NCI-H446 treated with DMSO at 0.1 percent for 48 hours (cell line): ENCODE results near the gene CTIF.

ENCODE experiments used
- DNase-seq: peaks from one replicate; lab custom pipeline; 2025; lab: John Stamatoyannopoulos, UW

The CTIF gene

GRCh38 chr18:48732767-48733424 lies 194.1 kb downstream of the CTIF start:
- DNase-seq, result no peak

- DNase-seq, result no peak
Measured at GRCh38 chr18:48733643-48734253, 194.9 kb downstream of the CTIF start.

DNA sequence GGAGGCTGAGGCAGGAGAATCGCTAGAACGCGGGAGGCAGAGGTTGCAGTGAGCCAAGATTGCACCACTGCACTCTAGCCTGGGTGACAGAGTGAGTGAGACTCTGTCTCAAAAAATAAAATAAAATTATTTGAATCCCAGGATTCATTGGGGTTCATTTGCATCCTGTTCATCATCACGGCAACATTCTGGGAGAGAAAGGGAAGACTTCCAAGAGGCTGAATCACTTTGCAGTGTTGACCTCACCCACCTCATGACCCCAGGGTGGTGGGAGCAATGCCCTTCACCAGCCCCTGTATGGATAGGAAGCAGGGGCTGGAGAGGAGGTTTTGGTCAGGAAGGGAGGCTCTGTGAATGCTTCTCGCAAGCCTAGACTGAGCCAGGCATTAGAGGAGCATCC lies 195.6 kb downstream of the CTIF start:
- no peak for DNase-seq

DNA sequence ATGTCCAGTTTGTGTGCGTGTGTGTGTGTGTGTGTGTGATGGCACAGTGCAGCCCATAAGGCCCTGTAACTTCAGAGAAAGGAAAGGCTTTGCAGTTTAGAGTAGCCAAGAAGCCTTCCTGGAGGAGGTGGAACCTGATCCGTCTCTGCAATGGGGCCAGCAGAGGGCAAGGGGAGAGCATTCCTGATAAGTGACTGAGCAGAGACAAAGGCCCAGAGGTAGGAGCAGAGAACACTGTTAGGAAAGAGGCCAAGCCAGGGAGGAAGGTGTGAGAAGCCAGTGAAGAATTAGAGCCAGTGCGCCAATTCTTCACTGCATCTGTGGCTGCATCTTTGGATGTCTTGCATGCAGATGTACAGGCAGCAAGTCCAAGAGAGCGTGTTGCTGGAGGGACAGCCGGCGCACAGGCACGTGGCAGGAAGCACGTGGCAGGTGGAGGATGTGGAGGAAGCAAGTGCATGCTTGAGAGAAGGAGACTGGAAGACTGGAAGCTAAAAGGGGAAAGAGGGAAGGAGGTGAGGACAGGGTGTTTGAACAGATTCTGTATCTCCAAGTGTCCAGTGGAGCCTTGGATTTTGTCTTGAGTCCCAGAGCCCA lies 196.3 kb downstream of the CTIF start:
- DNase-seq, result no peak

DNA sequence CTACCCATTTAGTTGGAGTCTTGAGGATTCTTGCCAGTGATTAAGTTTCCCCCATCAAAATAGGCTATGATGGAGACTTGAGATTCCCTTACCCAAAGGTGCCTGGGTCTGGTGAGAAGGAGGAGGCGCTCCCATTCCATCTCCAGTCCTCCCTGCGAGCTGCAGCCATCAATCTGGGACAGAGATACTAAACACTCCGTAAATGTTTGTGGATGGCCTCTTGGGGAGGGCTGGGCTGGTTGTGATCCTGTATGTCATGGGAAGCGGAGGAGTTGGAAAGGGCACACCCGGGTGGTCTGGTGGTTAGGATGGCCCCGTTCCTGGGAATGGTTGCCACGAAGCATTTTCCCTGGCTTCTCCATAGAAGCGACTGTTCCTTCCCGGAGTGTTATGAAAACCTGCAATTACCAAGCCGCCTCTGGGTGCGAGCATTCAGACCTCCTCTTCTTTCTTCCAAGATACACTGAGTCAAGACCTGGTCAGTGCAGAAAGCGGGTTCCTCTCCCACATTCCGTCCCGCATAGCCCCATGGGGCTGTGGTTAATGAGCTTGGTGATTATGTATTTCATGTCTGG lies 196.9 kb downstream of the CTIF start:
- no peak for DNase-seq

GRCh38 chr18:48736321-48737260 lies 197.8 kb downstream of the CTIF start:
- DNase-seq, result no peak

- no peak for DNase-seq
Measured at GRCh38 chr18:48739266-48740067, 200.6 kb downstream of the CTIF start.

DNA sequence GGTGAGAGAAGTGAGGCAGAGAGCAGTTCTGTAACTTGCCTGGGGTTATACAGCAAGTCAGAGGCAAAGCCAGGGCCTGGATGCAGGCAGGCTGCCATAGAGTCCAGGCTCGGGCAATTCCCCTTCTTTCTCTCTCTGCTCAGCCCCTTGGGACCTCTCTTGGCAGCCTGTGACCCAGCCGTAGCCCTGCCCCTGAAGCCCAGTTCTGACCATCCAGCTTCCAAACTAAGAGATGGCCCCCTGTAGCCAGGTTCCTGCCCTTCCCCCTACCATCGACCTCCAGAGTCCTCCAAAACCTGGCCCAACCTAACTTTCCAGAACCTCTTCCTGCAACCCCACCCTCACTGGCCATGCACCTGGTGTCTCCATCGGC lies 201.2 kb downstream of the CTIF start:
- DNase-seq, result no peak

DNA sequence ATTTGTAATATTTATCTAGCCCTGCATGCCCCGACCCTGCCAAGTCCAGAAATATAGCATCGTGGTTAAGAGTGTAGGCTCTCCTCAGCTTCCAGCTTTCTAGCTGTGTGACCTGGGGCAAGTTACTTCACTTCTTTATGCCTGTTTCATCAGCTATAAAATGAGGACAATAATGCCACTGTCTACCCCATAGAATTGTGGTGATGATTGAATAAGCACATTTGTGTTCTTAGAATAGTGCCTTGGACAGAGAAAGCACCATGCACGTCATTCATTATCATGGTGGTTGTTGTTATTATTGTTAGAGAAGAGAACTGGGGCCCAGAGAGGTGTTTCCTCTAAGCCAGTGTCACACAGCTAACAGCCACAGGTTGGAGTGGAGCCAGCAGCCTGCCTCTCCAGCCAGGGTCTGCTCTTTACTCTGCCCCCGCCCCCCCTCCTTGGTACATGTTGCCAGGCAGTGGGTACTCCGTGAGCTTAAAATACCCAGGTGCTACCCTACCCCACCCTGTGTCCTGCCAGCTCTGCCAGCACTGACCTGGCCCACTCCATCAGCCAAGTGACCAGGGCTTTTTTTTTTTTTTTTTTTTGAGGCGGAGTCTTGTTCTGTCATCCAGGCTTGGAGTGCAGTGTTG lies 202.1 kb downstream of the CTIF start:
- no peak for DNase-seq

GRCh38 chr18:48741866-48742265 lies 203.0 kb downstream of the CTIF start:
- DNase-seq, result no peak

DNA sequence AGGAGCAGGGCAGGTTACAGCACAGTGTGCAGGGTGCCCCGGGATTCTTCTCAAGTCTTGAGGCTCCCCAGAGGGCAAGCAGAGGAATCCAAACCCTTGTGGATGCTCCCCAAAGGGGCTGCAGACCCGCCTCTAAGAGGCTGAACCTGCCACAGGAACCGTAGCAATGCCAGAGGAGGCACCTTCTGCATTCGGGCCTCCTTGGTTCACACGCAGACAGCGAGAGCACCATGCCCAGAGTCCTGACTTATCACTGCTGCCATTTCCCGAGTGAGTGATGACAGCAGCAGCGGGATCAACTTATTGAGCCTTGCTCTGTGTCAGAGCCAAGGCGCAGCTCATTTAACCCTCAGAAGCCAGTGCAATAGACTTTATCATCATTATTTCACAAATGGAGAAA lies 203.5 kb downstream of the CTIF start:
- no peak for DNase-seq

GRCh38 chr18:48742706-48743475 lies 204.1 kb downstream of the CTIF start:
- no peak for DNase-seq

GRCh38 chr18:48743886-48744285 lies 205.1 kb downstream of the CTIF start:
- no peak for DNase-seq

- no peak for DNase-seq
Measured at GRCh38 chr18:48745293-48745692, 206.5 kb downstream of the CTIF start.

GRCh38 chr18:48749768-48750167 lies 210.9 kb downstream of the CTIF start:
- no peak for DNase-seq

DNA sequence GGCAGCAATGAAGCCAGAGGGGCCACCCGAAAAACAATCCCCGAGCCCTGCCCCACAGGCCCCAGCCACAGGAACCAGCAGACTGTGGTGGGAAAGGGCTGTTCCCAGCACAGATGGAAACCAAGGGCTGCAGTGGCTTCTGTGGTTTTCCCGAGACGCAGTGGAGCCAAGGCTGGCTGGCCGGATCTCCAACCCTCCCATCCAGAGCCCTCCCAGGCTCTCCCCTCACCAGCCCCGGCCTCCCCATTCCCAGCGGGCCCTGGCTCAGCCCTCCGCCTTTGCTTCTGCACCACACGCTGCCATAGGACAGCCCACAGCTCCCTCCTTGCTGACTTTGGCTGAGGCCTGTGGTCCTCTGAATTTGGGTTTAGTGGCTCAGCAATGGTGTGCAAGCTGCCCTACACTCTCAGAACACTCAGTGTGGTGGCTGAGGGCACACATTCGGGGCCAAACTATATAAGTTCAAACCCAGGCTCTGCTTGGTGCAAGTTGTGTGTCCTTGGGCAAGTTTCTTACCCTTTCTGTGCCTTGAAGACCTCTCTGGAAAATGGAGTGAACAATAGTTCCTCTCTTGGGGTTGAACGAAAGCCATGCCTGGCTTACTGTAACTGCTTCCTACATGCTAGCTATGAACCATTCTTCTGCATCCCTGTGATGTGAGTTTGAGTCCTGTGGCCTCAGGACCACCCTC lies 211.8 kb downstream of the CTIF start:
- no peak for DNase-seq

DNA sequence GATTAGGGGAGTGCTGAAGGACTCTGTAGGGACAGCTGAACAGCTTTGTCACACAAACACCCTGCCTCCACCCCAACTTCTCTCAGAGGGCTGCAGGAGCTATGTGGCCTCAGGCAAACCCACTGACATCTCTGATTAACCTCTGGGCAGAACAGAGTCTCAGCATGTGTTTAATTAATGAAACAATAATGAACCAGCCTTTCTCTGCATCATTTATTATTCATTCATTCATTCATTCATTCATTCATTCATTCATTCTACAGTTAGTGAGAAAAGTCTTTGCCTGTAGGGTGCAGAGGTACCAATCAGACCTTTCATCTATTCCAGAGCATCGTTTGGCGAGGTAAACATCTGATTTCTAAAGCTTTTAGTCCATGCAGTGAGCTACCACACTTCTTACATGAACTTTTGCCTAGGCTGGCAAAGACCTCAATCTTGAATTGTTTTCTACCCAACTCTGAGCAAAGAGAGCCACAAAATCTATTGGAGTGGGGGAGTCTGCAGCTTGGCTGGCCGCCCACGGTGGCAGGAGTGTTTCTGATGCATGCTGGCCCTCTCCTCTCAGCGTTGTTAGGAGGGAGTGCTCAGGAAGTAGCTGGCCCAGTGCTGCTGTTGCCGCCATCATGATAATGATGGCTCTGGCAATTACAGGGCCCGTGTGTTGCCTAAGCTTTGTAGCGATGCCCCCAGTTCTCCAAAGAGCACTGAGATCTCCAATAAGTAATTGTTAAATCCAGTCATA lies 213.1 kb downstream of the CTIF start:
- no peak for DNase-seq

- no peak for DNase-seq
Measured at GRCh38 chr18:48752478-48752877, 213.6 kb downstream of the CTIF start.

DNA sequence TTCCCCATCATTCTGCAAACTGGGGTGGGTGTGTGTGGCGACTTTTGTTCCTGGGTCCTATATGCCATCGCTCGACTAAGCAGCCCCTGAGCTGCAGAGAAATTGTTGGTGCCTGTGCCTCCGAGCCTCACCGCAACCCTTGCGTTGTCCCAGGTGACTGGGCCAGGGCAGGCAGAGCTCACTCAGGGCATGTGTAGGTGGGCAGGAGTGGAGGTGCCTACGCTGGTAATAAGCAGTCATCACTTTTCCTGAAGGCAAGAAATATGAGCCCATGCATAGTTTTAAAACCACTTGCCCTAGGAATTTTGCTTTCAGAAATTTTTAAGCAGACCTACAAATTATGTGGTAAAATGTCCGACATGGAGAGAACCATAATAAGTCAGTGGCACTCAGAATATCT lies 214.1 kb downstream of the CTIF start:
- DNase-seq, result no peak
